Effector memory CD4-positive, alpha-beta T cell (primary cell): ENCODE results near the gene STX3.
"Not testable (repeated sequence)": the region's sequence is repeated elsewhere in the genome, so short reads cannot be mapped to it uniquely, and the experiment has no call there.

Experiments
- DNase-seq, 3 donors: peaks; one replicate each; pipeline ENCODE4 v3.0.0-alpha.2; 2020
- H3K27ac ChIP-seq: 2 replicates; pipeline ENCODE4 v1.7.0; 2013; ENCODE audit warnings: mild to moderate bottlenecking, low read length, moderate library complexity; ENCODE audit not compliant: insufficient read depth, poor library complexity, severe bottlenecking
- H3K27me3 ChIP-seq: replicated peaks from 2 replicates; pipeline ENCODE4 v1.7.0; 2013; ENCODE audit warnings: mild to moderate bottlenecking, low read length; ENCODE audit not compliant: insufficient read depth, control insufficient read depth, poor library complexity, severe bottlenecking
- H3K36me3 ChIP-seq: 2 replicates; pipeline ENCODE4 v1.7.0; 2013; ENCODE audit warnings: mild to moderate bottlenecking, low read length, moderate library complexity; ENCODE audit not compliant: control insufficient read depth, insufficient read depth
- H3K4me1 ChIP-seq: 2 replicates; pipeline ENCODE4 v1.7.0; 2013; ENCODE audit warnings: low read length, mild to moderate bottlenecking; ENCODE audit not compliant: control insufficient read depth, insufficient read depth, poor library complexity, severe bottlenecking
- H3K4me3 ChIP-seq: 2 replicates; pipeline ENCODE4 v1.7.0; 2013; ENCODE audit warnings: low read length, low read depth, mild to moderate bottlenecking; ENCODE audit not compliant: insufficient read depth, poor library complexity, severe bottlenecking
- H3K9me3 ChIP-seq: 2 replicates; pipeline ENCODE4 v1.7.0; 2013; ENCODE audit warnings: mild to moderate bottlenecking, low read length, moderate library complexity; ENCODE audit not compliant: control insufficient read depth

Gene STX3

DNA sequence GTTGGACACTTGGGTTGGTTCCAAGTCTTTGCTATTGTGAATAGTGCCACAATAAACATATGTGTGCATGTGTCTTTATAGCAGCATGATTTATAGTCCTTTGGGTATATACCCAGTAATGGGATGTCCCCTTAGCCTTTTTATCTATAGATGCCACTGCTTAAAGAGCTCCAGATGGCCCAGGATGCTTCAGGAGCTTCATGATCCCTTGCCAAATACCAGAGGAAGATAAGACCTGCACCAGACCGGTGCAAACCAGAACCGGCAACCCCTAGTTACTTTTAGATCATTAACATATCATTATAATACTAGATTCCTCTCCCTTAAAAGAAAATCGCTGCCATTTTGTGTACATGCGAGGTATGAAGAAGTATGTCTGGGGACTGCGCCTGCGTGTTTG, 93.3 kb downstream of the STX3 start:
- not testable (repeated sequence) for H3K27me3 ChIP-seq, H3K36me3 ChIP-seq, H3K9me3 ChIP-seq, DNase-seq, H3K4me3 ChIP-seq, H3K27ac ChIP-seq, H3K4me1 ChIP-seq

DNA sequence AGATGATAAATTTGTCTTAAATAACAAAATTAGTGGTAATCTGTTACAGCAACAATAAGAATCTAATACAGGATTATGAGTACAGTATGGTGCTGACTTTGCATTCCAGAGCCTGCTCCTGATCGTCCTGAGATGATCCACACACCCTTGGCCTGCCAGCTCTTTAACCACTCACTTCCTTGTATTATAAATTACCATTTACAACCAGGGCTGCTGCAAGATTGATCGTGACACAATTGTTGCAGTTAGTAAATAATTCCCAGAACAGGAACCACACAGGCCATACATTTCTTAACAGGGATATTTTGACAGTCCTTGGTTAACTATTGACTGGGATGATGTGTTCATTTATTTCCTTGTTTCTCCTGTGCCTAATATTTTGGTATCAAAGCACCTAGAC, 94.0 kb downstream of the STX3 start:
- no peak for DNase-seq
- Histone ChIP-seq H3K9me3 (no peaks in the 10 kb centered on the region), H3K4me3 (no peak overlapping the region), H3K27ac (no peak overlapping the region), H3K4me1 (no peaks in the 10 kb centered on the region), H3K36me3 (no peaks in the 10 kb centered on the region), H3K27me3 (no peaks in the 10 kb centered on the region)

DNA sequence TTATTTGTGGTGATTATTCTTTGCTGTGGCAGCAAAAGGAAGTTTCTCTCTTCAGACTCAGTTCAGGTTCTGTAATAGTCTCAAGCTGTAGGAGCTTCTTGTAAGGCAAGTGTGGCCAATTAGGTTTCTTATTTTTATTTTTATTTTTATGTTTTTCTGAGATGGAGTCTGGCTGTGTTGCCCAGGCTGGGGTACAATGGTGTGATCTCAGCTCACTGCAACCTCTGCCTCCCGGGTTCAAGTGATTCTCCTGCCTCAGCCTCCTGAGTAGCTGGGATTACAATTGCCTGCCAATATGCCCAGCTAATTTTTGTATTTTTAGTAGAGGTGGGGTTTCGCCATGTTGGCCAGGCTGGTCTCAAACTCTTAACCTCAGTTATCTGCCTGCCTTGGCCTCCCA, 94.4 kb downstream of the STX3 start:
- not testable (repeated sequence) for DNase-seq, H3K27me3 ChIP-seq, H3K4me1 ChIP-seq, H3K9me3 ChIP-seq, H3K27ac ChIP-seq, H3K36me3 ChIP-seq, H3K4me3 ChIP-seq

DNA sequence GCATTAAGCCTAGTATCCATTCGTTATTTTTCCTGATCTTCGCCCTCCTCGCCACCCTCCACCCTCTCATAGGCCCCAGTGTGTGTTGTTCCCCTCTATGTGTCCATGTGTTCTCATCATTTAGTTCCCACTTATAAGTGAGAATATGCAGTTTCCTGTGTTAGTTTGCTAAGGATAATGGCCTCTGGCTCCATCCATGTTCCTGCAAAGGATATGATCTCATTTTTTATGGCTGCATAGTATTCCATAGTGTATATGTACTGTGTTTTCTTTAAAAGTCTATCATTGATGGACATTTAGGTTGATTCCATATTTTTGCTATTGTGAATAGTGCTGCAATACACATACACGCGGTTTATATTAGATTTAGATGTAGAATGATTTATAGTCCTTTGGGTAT, 96.2 kb downstream of the STX3 start:
- H3K27me3 ChIP-seq, H3K4me1 ChIP-seq, H3K27ac ChIP-seq, H3K4me3 ChIP-seq, H3K9me3 ChIP-seq, DNase-seq, H3K36me3 ChIP-seq: not testable (repeated sequence)

DNA sequence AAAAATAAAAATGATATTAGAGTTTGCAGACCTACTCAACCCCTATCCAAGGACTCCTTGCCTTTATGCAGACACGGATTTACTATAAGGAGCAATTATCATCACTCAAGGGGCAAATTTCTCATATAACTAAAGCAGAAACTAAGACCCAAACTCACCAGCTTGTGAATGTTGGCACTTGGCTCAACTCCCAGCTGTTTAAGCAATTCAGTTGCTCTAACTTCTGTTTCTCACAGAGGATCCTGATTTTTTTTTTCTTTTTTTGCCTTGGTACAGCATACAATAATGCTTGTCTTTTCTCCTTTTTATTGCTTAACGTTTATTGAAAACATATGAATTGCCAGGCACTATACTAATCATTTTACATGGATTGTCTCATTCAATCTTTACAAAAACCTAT, 99.7 kb downstream of the STX3 start:
- H3K4me1 ChIP-seq: no peaks in the 10 kb centered on the region
- no peak for DNase-seq
- no peak overlapping the region for H3K27ac ChIP-seq
- no peaks in the 10 kb centered on the region for H3K9me3 ChIP-seq
- no peak overlapping the region for H3K4me3 ChIP-seq
- H3K36me3 ChIP-seq: no peaks in the 10 kb centered on the region
- no peaks in the 10 kb centered on the region for H3K27me3 ChIP-seq
